Smooth muscle cell (in vitro differentiated cells): ENCODE measurements around the gene SDSL. TPM values are rescaled to one million over a fixed set of nuclear protein-coding genes. Genes with fewer than 3 reads are reported as not detected.

ENCODE experiments used
- DNase-seq: peaks from one replicate; lab custom pipeline; 2025; ENCODE audit not compliant: unreplicated experiment; lab: John Stamatoyannopoulos, UW
- H2AFZ ChIP-seq: fragments of 200-600 bp; sonication (generic); 2 replicates; pipeline ENCODE4 v1.6.0; 2016; ENCODE audit warnings: antibody characterized with exemption, low read depth, mild to moderate bottlenecking
- H3F3A ChIP-seq: fragments of 200-600 bp; sonication (generic); 2 replicates; pipeline ENCODE4 v1.6.0; 2017; ENCODE audit warnings: antibody characterized with exemption, low read depth
- H3K27ac ChIP-seq: fragments of 200-600 bp; sonication (generic); 2 replicates; pipeline ENCODE4 v1.5.1; 2016; ENCODE audit warnings: low read depth, mild to moderate bottlenecking
- H3K27me3 ChIP-seq: fragments of 200-600 bp; sonication (generic); 2 replicates; pipeline ENCODE4 v1.6.1; 2016; ENCODE audit warnings: low read depth, mild to moderate bottlenecking
- H3K36me3 ChIP-seq: fragments of 200-600 bp; sonication (generic); 2 replicates; pipeline ENCODE4 v1.5.1; 2016; ENCODE audit warnings: low read depth
- H3K4me1 ChIP-seq: fragments of 200-600 bp; sonication (generic); 2 replicates; pipeline ENCODE4 v1.5.1; 2016; ENCODE audit warnings: low read depth
- H3K4me2 ChIP-seq: fragments of 200-600 bp; sonication (generic); 2 replicates; pipeline ENCODE4 v1.6.0; 2016; ENCODE audit warnings: mild to moderate bottlenecking
- H3K4me3 ChIP-seq: fragments of 200-600 bp; sonication (generic); 2 replicates; pipeline ENCODE4 v1.5.1; 2016; ENCODE audit warnings: mild to moderate bottlenecking
- H3K79me2 ChIP-seq: fragments of 200-600 bp; sonication (generic); 2 replicates; pipeline ENCODE4 v1.6.0; 2016; ENCODE audit warnings: low read depth, mild to moderate bottlenecking
- H3K9ac ChIP-seq: fragments of 200-600 bp; sonication (generic); 2 replicates; pipeline ENCODE4 v1.6.0; 2016; ENCODE audit warnings: low read depth
- H3K9me3 ChIP-seq: fragments of 200-600 bp; sonication (generic); replicated peaks from 2 replicates; pipeline ENCODE4 v1.5.1; 2016; ENCODE audit warnings: low read depth
- H4K20me1 ChIP-seq: fragments of 200-600 bp; sonication (generic); 2 replicates; pipeline ENCODE4 v1.6.0; 2016; ENCODE audit warnings: low read depth
- CTCF ChIP-seq: fragments of 200-600 bp; sonication (generic); IDR thresholded peaks from 2 replicates; pipeline ENCODE4 v1.5.1; 2017; ENCODE audit warnings: borderline replicate concordance, mild to moderate bottlenecking, antibody characterized with exemption; ENCODE audit not compliant: insufficient read depth, poor library complexity, severe bottlenecking
- WGBS: methylation state at CpG from one replicate; pipeline ENCODE4 v1.1.7; 2016; ENCODE audit warnings: low lambda C conversion rate; 5-methylcytosine and 5-hydroxymethylcytosine counted together
- polyA plus RNA-seq: library from polyadenylated mRNA; unstranded; fragments of >200 nt; fragmentation: Nextera tagmentation; extraction: Ambion mirVana; gene quantifications from 2 replicates; pipeline ENCODE4 v1.2.1, GENCODE V29; 2016
- total RNA-seq: library from RNA; depleted of rRNA; stranded (reverse); fragments of >200 nt; gene quantifications from 2 replicates; pipeline ENCODE4 v1.2.3, GENCODE V29; 2014

Gene SDSL
- total and polyA plus RNA-seq, 2 experiments from 2014 or later = 3.6 to 6.7 TPM

DNA sequence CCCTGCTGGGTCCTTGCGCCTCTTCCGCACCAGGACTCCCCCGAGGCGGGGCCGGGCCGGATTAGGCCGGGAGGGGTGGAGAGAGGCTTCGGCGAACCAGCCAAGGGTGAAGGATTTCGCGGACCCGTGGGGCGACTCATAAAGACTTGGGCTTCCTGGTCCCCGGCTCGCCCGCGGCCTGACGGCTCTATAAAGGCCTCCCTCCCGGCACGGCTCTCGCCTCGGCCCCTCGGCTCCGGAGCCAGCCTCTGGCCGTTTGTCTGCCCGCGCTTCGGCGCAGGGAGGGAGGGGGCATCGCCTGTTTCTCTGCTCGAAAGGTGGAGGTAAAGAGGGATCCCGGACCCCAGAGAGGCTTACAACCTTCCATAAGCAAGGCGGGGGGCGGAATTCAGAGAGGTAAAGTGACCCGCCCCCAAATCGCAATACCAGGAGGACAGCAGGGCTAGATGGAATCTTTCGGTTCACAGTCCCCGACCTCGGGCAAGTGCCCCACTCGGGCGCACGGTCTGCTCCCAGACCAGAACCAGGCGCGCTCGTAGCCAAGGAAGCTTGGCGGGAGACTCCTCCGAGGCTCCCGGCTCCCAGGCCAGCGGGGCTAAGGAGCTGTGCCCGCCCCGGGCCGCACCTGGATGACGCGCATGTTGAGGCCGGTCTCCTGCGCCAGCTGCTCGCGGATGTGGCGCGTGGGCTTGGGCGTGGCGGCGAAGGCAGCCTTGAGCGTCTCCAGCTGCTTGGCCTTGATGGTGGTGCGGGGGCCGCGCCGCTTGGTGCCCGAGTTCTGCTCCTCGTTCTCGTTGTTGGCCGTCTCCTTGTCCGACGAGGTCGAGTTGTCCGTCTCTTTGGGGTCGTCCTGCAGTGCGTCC lies 45.6 kb downstream of the SDSL start:
- Histone ChIP-seq H3K79me2 (no peaks in the 10 kb centered on the region), H3K9ac (no peak overlapping the region), H3K4me1 (peaks cover 40% of the 10 kb centered on the region), H3F3A (no peaks in the 10 kb centered on the region), H3K36me3 (no peaks in the 10 kb centered on the region), H3K27ac (no peak overlapping the region), H2AFZ (no peak overlapping the region), H3K9me3 (no peaks in the 10 kb centered on the region), H3K27me3 (peaks cover 100% of the 10 kb centered on the region), H4K20me1 (no peaks in the 10 kb centered on the region), H3K4me2 (peak overlapping the region; percentile 81), H3K4me3 (peak overlapping the region; percentile 26)
- 2% methylated on average over 77 of the region's 78 CpGs for WGBS
- no peak for DNase-seq
- TF ChIP-seq CTCF = no peak

DNA sequence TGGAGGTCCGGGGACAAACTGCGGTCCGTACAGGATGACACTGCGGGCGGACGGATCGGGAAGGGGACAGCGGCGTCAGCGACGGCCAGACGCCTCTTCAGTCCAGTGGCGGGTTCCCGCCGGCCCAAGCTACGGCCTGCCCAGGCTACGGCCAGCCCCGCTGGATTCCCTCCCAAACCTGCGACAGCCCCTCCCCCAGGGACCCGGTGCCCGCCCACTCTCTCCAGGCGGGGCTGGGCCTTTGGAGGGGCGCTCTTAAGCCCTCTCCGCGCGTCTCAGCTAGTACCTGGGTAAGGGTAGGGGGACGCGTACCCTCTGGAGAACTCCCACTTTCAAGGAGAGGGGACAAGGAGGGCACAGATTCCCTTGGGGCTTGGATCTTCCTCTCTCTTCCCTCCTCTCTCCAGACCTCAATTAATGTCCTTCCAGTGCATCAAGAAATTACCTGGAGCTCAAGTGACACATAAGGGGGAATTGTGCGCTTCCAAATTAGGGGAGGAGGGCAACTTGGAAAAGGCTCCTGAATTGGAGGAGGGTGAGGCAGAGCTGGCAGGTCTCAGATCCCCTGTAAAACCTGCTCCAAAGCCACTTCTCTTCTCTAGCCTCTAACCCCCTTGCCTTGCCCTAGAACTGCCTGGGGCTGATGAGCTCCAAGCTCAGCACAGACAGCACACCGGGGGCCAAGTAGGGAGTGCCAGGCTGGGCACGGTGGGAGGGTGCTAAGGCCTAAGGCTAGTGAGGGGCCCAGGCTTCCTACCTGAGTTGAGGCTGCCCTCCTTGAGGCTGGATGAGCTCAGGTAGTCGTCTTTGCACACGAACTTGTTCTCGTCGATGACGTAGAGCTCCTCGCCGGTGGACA lies 46.4 kb downstream of the SDSL start:
- H3K4me1 ChIP-seq = peaks cover 32% of the 10 kb centered on the region

DNA sequence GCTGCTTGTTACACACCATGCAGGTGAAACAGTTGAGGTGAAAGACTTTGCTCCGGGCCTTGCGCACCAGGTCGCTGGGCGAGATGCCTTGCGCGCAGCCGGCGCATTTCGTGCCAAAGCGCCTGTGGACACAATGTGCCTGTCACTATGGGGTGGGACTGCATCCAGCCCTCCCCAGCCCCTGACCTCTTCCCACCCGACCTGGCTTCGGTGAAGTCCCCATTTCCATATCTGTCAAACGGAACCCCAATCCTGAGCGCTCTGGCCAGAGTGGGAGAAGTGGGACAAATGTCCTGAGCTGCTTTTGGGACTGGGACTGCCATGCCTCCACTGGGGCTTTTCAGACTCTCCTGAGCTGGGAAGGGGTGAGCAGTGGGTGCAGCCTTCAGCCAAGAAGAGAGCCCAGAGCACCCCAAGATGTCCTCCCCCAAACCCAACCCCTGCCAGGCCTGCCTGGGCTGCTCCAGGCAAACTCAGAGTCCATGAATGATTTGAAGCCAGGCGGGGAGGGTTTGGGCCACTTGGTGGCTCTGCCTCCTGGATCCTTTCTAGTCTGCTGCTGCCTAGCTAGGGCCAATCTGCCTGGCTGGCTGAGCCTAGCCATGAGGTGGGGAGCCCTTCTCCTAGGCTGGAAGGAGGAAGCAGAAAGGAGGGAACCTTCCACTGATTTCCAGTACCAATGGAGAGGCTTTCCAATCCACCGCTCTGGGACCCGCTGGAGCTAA lies 47.2 kb downstream of the SDSL start:
- H3K9ac ChIP-seq = no peak overlapping the region
- no peaks in the 10 kb centered on the region for H3F3A ChIP-seq
- no peak overlapping the region for H3K27ac ChIP-seq
- 19% methylated on average over 17 of the region's 17 CpGs for WGBS
- H3K79me2 ChIP-seq = no peaks in the 10 kb centered on the region
- H2AFZ ChIP-seq = no peak overlapping the region
- no peaks in the 10 kb centered on the region for H4K20me1 ChIP-seq
- no peak for DNase-seq
- H3K36me3 ChIP-seq = no peaks in the 10 kb centered on the region
- no peak for TF ChIP-seq CTCF
- H3K27me3 ChIP-seq = peaks cover 100% of the 10 kb centered on the region
- H3K4me1 ChIP-seq = peaks cover 24% of the 10 kb centered on the region
- H3K4me3 ChIP-seq = no peak overlapping the region
- H3K9me3 ChIP-seq = no peaks in the 10 kb centered on the region
- no peak overlapping the region for H3K4me2 ChIP-seq

More for the DNA sequence above, 46.4 kb downstream of the SDSL start:
- WGBS = 3% methylated on average over 25 of the region's 38 CpGs
- Histone ChIP-seq H3K27ac (no peak overlapping the region), H3K9ac (no peak overlapping the region), H2AFZ (no peak overlapping the region), H3K27me3 (peaks cover 100% of the 10 kb centered on the region), H3K4me2 (peak overlapping the region; percentile 81), H3F3A (no peaks in the 10 kb centered on the region), H4K20me1 (no peaks in the 10 kb centered on the region), H3K36me3 (no peaks in the 10 kb centered on the region), H3K4me3 (no peak overlapping the region), H3K79me2 (no peaks in the 10 kb centered on the region), H3K9me3 (no peaks in the 10 kb centered on the region)
- no peak for TF ChIP-seq CTCF
- no peak for DNase-seq
